C4-2B (cell line): ENCODE measurements around the gene CUEDC2.

ENCODE experiments used
- H3K27ac ChIP-seq: fragments of 450-650 bp; 2 replicates; pipeline ENCODE4 v1.5.1; 2017
- ZFX ChIP-seq: fragments of 450-650 bp; IDR thresholded peaks from 2 replicates; pipeline ENCODE4 v1.6.1; 2017
- TF ChIP-seq, protein P1 (sequence below): fragments of 450-650 bp; conservative IDR thresholded peaks from 2 replicates; pipeline ENCODE4 v1.5.1; 2017; ENCODE audit warnings: mild to moderate bottlenecking

CUEDC2 gene

DNA sequence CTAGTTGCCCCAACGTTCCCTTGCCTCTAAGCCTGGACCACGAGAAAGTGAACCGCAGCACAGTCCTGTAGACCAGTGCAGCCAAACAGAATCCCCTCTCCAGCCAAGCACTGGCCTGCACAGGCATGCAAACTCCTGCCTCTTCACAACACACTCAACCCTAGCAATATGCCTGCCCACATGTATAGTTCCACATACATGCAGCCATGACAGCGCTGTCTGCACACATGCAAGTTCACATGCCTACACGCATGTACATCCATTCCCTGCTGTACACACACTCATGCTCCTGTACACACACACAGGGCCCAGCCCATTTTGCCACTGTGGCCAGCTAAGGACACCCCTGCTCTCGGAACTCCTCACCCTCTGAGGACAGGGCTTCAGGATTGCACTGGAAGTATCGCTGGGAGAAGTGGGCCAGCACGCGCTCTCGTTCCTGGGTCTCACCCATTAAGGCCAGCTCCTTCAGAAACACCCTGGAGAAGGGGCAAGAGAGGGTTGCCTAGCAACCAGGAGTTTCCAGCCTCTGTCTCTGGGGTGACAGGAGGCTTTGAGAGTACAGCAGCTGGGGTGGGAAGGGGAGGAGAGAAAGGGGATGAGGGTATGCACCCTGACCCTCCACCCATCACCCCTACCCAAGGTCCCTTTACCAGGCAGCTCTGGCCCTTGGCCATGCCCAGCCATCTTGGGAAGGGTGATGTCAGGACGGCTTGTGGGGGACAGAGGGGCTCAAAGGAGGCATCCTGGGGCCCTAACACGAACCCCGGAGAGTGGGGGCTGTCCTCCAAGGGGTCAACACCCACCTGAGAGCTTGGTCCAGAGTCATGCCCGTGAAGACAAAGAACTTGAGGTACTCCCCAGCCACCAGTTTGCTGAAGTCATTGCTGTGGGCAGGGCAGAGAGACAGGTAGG lies 20.8 kb downstream of the CUEDC2 start:
- TF ChIP-seq, protein P1, sequence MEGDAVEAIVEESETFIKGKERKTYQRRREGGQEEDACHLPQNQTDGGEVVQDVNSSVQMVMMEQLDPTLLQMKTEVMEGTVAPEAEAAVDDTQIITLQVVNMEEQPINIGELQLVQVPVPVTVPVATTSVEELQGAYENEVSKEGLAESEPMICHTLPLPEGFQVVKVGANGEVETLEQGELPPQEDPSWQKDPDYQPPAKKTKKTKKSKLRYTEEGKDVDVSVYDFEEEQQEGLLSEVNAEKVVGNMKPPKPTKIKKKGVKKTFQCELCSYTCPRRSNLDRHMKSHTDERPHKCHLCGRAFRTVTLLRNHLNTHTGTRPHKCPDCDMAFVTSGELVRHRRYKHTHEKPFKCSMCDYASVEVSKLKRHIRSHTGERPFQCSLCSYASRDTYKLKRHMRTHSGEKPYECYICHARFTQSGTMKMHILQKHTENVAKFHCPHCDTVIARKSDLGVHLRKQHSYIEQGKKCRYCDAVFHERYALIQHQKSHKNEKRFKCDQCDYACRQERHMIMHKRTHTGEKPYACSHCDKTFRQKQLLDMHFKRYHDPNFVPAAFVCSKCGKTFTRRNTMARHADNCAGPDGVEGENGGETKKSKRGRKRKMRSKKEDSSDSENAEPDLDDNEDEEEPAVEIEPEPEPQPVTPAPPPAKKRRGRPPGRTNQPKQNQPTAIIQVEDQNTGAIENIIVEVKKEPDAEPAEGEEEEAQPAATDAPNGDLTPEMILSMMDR: no peak
- no peak for TF ChIP-seq ZFX
- no peak overlapping the region for H3K27ac ChIP-seq

DNA sequence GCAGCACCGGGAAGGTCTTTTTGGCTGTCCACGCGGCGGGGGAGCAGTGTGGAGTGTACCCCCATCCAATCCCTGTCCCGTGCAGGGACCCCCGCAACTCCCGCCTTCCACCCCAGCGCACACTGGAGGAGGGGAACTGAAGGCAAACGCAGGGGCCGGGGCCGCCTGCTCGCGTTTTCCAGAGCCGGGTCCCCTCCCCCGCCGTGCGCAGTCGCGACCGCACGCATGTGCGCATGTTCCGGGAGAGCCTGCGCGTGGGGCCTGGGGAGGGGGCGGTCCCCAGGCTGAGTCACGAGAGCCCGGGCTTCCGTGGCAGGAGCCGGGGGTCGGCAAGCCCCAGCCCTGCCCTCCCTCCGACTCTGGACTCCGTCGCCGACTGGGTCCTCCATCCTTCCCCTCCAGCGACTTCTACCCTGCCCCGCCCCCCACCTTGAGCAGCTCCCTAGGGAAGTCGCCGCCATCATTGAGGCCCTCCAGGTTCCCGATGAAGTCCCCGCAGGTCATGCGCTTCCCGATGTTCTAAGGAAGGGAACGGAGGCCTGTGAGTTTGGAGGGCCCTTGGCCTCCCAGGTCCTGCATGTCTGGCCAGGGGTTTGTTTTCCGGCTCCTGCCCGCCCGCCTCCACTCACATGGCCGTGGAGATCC lies 21.8 kb downstream of the CUEDC2 start:
- TF ChIP-seq ZFX: no peak
- TF ChIP-seq, protein P1: no peak
- peak overlapping the region; percentile 11; the same call in 1 of the 2 replicates for H3K27ac ChIP-seq

DNA sequence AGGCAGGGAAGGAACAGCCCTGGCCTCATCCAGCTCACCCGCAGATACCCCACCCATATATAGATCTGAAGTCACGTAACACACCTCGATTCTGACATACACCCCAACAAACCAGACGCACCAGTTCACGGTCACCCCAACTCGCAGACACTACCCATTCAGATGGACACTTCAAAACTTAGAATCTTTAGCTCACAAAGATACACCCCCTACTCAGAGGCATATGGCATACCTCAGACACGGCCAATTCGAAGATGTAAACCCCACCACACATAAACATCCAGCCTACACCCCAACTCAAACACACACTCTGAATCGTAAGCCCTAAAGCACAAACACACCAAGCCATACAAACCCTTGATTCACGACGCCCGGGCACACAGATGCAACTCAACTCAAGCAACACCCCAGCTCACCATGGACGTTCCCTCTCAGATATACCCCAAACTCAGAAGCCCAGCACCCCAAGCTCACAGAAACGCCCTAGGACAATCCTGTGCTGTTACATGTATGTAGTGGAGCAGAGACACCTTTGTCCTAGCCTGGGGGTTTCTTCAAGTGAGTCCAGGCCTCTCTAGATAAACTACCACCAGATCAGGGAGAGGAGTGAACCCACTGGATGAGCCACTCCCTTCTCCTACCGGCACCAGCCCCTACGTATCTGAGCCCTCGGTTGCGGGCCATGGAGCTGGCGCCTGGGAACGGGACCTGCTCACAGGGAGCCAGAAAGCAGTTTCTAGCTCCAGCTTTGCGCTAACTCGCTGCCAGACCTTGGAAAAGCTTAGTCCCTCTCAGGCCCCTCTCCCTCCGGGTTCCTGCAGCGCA lies 22.6 kb downstream of the CUEDC2 start:
- TF ChIP-seq, protein P1: no peak
- TF ChIP-seq ZFX: no peak
- H3K27ac ChIP-seq: peak overlapping the region; percentile 11; the same call in 1 of the 2 replicates

DNA sequence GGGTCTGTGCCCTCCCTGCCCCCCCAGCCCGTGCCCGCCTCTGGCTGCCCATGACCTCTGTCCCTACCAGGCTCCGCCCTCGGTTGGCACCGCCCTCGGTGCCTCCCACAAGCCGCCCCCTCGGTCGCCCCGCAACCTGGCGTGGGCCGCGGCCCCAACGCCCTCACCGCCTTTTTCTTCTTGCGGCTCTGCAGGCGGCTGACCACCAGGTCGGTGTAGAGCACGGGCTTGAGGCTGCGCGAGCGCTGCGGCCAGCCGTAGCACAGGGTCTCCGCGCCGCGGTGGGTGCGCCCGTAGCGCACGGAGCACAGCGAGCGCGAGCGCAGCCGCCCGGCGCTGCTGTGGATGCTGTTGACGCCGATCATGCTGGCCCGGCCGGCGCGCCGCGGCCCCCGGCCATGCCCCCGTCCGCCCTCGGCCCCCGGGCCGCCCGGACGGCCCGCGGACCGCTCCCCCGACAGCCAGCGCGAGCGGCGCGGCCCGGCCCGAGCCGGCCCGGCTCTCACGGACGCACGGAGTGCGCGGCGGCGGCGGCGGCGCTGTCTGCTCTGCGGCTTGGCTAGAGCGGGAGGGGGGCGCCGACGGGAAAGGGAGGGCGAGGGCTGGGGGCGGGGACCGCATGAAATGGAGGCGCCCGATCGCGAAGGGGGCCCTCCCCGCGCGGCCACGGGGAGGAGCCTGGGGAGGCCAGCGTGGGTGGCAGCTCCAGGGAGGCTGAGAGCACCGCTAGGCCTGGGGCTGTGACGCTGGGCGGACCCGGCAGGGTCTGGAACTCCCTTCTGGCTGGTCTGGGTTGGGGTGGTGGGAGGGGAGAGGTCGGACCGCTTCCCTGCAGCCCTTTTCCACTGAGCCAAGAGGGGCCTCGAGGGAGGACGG lies 23.4 kb downstream of the CUEDC2 start:
- TF ChIP-seq ZFX: no peak
- TF ChIP-seq, protein P1: no peak
- H3K27ac ChIP-seq: no peak overlapping the region

DNA sequence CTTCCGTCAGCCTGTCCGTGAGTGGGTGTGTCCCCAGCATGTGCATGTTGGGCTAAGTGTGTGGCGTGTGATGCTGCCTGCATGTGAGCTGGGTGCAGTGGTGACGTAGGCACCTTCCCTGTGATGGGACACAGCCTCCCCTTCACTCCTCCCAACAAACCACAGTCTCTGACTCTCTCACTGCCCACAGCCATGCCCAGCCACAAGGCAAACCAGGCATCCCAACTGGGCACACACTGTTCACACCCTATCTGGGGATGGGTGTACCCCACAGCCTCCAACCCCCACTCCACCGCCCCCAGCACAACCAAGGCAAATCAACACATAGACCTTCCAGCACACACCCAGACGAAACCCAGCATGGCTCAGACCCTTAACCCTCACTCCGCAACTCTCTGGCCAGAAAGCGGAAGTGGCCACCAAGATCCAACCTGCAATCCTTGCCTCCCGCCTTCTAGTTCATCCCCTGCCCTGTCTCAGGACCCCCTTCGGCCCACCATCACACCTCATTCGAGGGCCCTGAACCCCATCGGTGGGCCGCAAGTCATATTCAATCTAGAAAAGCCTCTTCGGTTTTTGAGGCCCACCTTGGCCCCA lies 24.1 kb downstream of the CUEDC2 start:
- no peak for TF ChIP-seq ZFX
- TF ChIP-seq, protein P1: no peak
- H3K27ac ChIP-seq: no peak overlapping the region

DNA sequence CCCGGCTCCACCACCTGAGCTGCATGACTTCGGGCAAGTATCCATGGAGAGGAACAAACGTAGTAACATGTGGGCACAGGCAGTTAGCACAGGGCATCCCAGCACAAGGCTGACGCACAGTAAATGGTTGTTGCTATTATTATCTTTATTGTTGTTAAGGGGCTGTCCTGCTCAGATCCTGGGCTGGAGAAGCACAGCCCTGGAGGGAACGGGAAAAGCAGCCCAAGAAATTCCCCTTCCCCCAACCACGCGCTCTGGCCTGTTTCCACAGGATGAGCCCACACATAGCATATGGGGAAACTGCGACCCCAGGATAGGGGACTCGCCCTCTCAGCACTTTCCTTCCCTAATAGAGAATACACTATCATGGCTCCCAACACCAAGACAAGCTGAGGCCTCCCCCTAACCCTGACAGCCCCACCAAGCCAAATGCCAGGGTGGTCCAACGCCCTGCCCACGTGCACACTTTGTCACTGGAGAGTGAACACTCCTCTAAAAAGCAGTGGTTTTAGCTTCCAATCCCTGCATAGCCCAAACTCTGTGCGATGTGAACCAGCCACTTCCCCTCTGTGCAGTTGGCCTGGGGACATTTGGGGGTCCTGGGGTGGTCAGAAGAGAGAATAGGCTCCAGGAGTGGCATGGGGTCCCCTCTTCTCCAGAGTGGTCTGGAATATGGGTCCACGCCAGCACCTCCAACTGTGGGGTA lies 24.8 kb downstream of the CUEDC2 start:
- no peak overlapping the region for H3K27ac ChIP-seq
- TF ChIP-seq ZFX: no peak
- TF ChIP-seq, protein P1: no peak
